GM12875 (cell line): Measurements from ENCODE around the gene LRIT2.
A peak's percentile ranks its signal among the peaks of the same experiment; 100 is the strongest.

Experiments used
- H3K4me3 ChIP-seq: one replicate; pipeline ENCODE4 v1.5.1; 2011; ENCODE audit warnings: low read depth, low read length, control low read depth
- CTCF ChIP-seq: IDR thresholded peaks from 2 replicates; pipeline ENCODE4 v1.5.1; 2011; ENCODE audit warnings: low read depth, mild to moderate bottlenecking, control low read depth, inconsistent platforms, low read length, moderate library complexity, borderline replicate concordance; ENCODE audit not compliant: insufficient read depth

Gene LRIT2

GRCh38 chr10:84264611-84265141 lies 39.3 kb upstream of the LRIT2 start:
- no peak overlapping the region for H3K4me3 ChIP-seq
- peak; percentile 96 for TF ChIP-seq CTCF

DNA sequence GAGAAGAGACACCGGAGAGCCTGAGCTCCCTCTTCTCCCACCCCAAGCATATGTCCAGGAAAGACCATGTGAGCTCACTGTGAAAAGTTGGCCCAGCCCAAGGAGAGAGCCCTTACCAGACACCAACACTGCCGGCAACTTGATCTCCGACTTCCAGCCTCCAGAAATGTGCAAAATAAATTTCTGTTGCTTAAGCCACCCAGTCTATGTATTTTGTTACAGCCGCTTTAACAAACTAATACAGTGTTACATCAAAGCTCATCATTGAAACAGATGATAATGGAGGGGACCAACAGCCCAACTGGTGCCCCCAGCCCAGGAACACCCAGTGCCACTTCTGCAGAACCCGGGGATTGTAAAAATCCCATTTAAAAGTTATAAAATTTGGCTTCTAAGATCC lies 38.4 kb upstream of the LRIT2 start:
- no peak overlapping the region for H3K4me3 ChIP-seq
- TF ChIP-seq CTCF = no peak

- no peak for TF ChIP-seq CTCF
- H3K4me3 ChIP-seq = no peak overlapping the region
Measured at GRCh38 chr10:84262190-84262956, 37.0 kb upstream of the LRIT2 start.

DNA sequence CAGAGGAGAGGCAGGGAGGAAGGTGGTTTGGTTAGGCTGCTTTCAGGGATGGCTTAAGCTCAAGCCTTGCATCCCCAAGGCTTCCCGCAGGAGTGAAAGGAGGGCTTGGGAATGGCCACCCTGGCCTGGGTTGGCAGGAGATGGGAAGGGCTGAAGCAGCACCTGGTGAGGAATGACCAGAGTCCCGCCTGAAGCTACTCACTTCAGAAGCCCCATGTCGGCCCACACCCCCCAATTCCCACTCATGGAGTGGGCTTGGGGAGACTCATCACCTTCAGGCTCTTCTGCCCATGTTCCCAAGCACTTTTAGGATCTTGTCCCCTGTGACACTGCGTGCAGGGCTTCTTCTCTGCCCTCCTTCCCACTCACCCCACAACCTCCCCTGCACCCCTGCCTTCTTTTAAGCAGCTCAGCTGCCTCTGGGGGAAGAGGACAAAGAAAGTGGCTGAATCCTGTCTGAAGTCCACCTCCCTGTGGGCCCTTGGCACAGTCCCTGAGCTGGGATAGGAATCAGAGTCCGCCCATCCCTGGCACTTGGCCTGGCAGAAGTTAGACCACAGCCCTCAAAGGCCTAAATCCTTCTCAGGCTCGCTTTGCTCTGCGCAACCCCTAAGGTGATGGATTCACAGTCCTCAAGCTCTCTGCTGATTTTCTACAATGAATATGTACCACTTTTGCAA lies 36.0 kb upstream of the LRIT2 start:
- no peak for TF ChIP-seq CTCF
- no peak overlapping the region for H3K4me3 ChIP-seq

GRCh38 chr10:84258034-84258695 lies 32.8 kb upstream of the LRIT2 start:
- H3K4me3 ChIP-seq = no peak overlapping the region
- no peak for TF ChIP-seq CTCF

DNA sequence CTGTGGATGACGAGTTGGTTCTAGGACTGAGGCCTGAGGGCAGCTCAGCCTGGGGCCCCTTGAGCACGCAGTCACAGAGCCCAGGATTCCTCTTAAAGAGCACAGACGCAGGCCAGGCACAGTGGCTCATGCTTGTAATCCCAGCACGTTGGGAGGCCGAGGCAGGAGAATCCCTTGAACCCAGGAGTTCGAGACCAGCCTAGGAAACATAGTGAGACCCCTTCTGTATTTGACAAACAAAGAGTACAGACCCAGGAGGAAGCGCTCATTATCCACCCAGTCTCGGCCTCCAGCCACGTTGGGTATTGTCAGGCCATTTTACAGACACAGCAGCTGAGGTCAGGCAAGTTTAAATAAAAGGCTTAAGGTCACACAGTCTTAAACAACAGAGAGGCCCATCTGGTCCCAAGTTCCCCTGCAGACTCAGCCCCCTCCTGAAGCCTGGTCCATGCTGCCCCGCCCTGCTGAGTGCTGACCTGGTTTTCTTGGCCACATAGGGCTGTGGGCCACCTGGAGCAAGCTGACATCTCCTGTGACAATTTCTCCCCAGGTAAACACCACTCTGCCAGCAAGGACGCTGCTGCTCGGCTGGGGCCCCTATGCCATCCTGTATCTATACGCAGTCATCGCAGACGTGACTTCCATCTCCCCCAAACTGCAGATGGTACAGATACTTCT lies 32.1 kb upstream of the LRIT2 start:
- TF ChIP-seq CTCF = no peak
- no peak overlapping the region for H3K4me3 ChIP-seq
